GM15510 (cell line): ENCODE results near the gene GREB1.

Source experiments
- POLR2A ChIP-seq: IDR thresholded peaks from 3 replicates; pipeline ENCODE4 v1.6.1; 2011; ENCODE audit warnings: borderline replicate concordance; ENCODE audit not compliant: insufficient read length; ENCODE audit errors: extremely low read depth

Gene GREB1

GRCh38 chr2:11559066-11559785 is 25.4 kb downstream of the GREB1 start:
- TF ChIP-seq POLR2A: no peak

DNA sequence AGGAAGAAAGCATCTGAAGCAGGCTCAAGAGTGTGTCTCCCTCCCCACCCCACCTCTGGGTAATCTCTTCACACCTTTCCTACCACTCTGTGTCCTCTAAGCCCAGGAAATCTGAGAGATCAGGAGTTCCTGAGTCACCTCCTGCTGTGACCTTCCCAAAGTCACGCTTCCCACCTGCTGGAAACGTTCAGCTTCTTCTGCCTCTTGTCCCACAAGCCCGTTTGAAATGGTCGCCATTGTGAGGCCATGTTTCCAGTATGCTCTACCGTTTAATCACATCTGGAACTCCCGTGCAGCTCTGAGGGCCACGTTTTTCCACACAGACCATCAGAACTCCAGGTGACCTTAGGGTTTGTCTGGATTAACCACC is 25.9 kb downstream of the GREB1 start:
- TF ChIP-seq POLR2A: no peak

DNA sequence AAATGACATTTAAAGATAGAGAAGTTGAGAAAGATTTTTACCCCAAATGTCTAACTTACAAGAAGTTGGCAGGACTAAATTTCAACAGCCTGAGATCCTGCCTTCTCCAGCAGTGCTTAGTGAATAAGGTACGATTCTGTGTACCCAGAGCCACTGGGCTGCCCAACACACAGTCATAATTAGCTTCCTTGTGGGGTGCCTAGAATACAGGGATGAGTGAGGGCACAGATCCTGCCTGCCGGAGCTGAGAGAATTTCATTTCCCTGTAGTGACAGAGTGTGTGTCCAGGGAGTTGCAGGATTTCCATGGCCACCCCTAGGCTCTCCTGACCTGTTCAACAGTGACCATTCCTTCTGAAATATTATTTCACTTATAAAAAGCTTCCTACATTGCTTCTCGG is 27.0 kb downstream of the GREB1 start:
- TF ChIP-seq POLR2A: no peak

DNA sequence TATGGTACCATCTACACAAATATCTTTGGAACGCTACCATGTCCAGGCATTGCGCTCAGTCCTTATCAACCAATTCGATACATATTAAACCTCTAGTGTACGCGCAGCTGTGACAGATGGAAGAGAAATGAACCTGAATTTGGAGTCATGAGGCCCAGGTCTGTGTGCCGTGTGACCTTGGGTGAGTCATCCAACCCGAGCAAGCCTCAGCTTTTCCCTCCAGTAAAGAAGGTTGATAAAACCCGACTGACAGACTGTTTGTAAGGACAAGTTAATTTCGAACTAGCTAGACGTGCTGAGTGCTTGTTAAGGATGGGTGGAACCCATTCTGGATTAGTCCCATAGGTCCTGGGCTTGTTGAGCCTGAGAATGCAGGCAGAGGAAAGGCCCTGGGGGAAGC is 28.2 kb downstream of the GREB1 start:
- TF ChIP-seq POLR2A: no peak

DNA sequence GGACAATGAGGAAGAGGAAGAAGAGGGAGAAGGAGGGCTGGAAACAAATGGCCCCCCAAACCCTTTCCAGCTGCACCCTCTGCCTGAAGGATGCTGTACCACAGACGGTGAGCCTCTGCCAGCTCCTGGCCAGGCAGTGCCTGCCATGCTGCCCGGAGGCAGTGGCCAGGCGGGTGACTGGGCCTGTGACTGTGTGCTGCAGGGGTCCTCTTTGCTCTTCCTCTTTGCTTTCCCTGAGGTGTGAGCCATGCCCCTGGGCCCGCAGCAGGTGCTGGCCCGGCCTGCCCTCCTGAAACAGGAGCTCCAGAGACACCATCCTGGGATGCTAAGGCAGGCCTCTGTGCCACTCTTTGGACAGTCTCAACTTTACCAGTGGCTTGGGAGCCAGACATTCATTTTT is 28.6 kb downstream of the GREB1 start:
- TF ChIP-seq POLR2A: no peak

DNA sequence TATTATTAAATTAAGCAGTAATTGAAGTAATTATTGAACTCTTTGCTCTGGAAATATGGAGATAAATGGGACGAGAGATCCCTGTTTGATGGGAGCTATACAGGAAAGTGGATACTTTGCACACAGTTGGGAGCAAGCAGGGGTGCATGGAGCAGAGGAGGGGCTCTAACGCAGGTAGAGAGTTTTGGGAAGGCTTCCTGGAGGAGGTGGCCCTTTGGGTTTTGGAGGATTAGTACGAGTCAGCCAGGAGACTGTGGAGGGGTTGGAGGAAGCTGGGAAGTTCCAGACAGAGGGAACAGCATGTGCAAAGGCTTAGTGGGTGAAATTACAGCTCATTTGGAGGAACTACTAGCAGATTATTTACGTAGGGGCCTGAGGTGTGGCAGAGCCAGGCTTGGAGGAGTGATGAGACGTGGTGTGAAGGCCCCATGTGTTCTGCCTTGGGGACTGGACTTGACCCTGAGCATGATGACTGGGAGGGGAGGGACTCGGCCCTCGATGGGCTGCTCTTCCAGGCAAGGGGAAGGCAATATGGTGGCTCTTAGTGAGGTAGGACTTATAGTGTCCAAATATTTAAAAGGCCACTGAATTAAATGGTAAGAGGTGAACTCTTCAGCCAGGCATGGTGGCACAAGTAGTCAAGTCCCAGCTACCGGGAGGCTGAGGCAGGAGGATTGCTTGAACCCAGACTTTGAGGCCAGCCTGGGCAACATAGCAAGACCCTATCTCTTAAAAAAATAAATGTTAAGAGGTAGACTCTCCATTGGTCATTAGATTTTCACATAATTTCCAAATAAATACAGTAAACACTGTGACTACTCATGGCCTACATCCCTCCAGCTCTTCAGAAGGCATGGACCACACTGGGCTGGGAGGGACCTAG is 30.2 kb downstream of the GREB1 start:
- TF ChIP-seq POLR2A: no peak

DNA sequence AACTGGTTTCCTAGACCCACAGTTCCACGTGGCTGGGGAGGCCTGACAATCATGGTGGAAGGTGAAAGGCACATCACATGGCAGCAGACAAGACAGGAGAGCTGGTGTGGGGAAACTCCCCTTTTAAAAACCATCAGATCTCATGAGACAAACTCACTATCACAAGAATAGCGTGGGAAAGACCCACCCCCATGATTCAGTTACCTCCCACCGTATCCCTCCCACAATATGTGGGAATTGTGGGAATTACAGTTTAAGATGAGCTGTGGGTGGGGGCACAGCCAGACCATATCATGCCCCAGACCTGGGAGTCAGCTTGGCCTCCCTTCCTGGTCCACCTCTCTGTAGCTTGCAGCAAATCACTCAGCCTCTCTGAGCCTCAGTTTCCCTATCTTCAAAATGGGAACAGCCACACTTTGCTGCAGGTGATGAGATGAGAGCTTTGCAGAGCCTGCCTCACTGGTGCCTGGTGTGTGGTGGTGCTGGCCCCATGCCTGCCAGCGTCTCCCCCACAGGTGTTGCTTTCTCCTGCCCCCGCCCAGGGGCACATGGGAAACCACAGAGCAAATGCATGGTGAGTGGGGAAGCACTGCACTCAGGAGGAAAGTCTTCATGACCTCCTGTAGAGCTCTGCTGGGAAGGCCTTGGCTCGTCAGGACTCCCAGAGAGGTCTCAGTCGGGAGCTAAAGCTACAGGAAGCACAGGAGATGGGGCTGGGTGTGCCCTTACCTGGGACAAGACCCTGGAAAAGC is 31.1 kb downstream of the GREB1 start:
- TF ChIP-seq POLR2A: no peak

- no peak for TF ChIP-seq POLR2A
Observed at GRCh38 chr2:11566383-11566782, 32.5 kb downstream of the GREB1 start.

DNA sequence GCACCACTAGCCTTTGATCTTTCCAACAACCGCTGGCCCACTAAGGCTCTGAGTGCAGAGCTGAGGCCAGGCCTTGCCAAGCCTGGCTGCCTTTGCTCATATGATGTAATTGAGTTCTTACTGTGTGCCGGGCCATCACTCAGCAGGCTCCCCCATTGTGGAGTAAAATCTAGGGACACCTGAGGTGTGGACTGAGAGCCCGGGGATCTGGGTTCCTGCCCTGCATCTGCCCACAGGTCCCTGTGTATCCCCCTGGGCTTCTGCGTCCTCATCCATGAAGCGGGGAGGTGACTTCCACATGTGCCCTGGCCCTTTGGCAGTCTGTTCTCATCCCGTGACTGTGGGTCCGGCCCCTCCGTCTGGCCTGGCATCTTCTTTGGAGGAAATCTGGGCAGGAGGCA is 33.8 kb downstream of the GREB1 start:
- TF ChIP-seq POLR2A: no peak

- TF ChIP-seq POLR2A: no peak
Observed at GRCh38 chr2:11568436-11568835, 34.6 kb downstream of the GREB1 start.

GRCh38 chr2:11569636-11570035 is 35.8 kb downstream of the GREB1 start:
- no peak for TF ChIP-seq POLR2A

GRCh38 chr2:11571170-11571569 is 37.3 kb downstream of the GREB1 start:
- no peak for TF ChIP-seq POLR2A

DNA sequence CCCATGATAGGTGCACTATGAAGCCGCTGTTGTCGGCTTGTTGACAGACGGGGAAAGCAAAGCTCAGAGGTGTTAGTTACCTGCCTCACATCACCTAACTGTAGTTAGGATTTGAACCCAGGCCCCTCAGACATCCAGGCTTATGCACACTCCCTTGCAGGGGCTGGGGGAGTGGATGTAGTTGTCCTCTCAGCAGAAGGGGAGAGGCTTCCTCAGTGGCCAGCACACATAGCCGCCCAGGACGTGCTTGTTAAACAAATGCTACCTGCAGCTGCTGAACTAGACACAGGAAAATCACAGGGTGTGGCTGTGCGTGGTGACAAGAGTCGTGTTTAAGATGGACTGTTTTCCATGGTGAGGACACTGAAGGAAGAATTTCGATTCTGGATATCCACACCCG is 39.2 kb downstream of the GREB1 start:
- no peak for TF ChIP-seq POLR2A

- TF ChIP-seq POLR2A: no peak
Observed at GRCh38 chr2:11573418-11574175, 39.8 kb downstream of the GREB1 start.
